Measurements from ENCODE around the gene CALHM6.

DNA sequence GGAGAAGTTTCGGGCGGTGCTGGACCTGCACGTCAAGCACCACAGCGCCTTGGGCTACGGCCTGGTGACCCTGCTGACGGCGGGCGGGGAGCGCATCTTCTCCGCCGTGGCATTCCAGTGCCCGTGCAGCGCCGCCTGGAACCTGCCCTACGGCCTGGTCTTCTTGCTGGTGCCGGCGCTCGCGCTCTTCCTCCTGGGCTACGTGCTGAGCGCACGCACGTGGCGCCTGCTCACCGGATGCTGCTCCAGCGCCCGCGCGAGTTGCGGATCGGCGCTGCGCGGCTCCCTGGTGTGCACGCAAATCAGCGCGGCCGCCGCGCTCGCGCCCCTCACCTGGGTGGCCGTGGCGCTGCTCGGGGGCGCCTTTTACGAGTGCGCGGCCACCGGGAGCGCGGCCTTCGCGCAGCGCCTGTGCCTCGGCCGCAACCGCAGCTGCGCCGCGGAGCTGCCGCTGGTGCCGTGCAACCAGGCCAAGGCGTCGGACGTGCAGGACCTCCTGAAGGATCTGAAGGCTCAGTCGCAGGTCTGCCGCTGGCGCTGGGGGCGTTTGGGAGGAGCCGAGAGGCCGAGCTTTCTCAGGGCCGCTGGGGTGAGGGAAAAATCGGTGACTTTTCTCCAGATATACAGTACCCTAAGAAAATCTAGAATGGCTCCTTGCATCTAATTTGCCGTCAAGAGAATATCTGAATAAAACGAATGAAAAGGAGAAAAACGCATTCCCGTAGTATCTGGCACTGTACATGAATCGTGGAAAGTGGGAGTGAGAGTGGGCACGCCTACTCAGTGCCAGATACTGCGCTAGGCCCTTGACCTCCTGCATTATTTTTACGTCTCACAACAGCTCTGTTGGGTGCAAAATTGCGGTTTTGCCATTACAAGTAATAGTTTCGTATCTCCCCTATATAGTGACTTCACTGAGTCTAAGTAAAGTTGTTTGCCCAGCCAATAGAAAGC, 1.0 kb downstream of the CALHM6 start:
- TF ChIP-seq, protein P1, sequence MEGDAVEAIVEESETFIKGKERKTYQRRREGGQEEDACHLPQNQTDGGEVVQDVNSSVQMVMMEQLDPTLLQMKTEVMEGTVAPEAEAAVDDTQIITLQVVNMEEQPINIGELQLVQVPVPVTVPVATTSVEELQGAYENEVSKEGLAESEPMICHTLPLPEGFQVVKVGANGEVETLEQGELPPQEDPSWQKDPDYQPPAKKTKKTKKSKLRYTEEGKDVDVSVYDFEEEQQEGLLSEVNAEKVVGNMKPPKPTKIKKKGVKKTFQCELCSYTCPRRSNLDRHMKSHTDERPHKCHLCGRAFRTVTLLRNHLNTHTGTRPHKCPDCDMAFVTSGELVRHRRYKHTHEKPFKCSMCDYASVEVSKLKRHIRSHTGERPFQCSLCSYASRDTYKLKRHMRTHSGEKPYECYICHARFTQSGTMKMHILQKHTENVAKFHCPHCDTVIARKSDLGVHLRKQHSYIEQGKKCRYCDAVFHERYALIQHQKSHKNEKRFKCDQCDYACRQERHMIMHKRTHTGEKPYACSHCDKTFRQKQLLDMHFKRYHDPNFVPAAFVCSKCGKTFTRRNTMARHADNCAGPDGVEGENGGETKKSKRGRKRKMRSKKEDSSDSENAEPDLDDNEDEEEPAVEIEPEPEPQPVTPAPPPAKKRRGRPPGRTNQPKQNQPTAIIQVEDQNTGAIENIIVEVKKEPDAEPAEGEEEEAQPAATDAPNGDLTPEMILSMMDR (IDR thresholded peaks at IDR 0.05; ENCODE audit: low read length) = no peak
- no peak for TF ChIP-seq EZH2 (IDR thresholded peaks at IDR 0.05; ENCODE audit: borderline replicate concordance, low read length)

All from OCI-LY1 (cell line).